Small intestine (tissue), 7 donors: ENCODE data around the gene FARS2. TPM values are rescaled to one million over a fixed set of nuclear protein-coding genes. Genes with fewer than 3 reads are reported as not detected.
A peak's percentile ranks its signal among the peaks of the same experiment; 100 is the strongest.
"Not testable (repeated sequence)": the region's sequence is repeated elsewhere in the genome, so short reads cannot be mapped to it uniquely, and the experiment has no call there.

Experiments used
- DNase-seq, 2 donors: peaks; one replicate each; pipeline versions ENCODE4 v3.0.0 to v3.0.0-alpha.2; 2013
- FAIRE-seq: peaks from 2 replicates; lab custom pipeline; 2012; peaks lifted over from hg19 to GRCh38; lab: Jason Lieb, UNC
- H3K27ac ChIP-seq, 3 donors: one replicate each; pipeline ENCODE4 v1.5.1; 2013; ENCODE audit warnings: low read length in 2 of 3, mild to moderate bottlenecking in 2 of 3, control low read depth in 1 of 3, inconsistent platforms in 1 of 3, low read depth in 1 of 3, moderate library complexity in 1 of 3
- H3K27me3 ChIP-seq, 3 donors: one replicate each; pipeline ENCODE4 v1.6.1; 2013; ENCODE audit warnings: low read length in 3 of 3, inconsistent platforms in 1 of 3; ENCODE audit not compliant: control insufficient read depth in 3 of 3, insufficient read depth in 3 of 3
- H3K36me3 ChIP-seq, 3 donors: one replicate each; pipeline ENCODE4 v1.6.1; 2013; ENCODE audit warnings: low read length in 3 of 3, inconsistent platforms in 1 of 3, low read depth in 1 of 3, mild to moderate bottlenecking in 1 of 3, moderate library complexity in 1 of 3; ENCODE audit not compliant: control insufficient read depth in 3 of 3, insufficient read depth in 2 of 3
- H3K4me1 ChIP-seq, 3 donors: one replicate each; pipeline ENCODE4 v1.6.1; 2013; ENCODE audit warnings: low read length in 2 of 3, inconsistent platforms in 1 of 3, low read depth in 1 of 3, mild to moderate bottlenecking in 1 of 3, moderate library complexity in 1 of 3; ENCODE audit not compliant: control insufficient read depth in 3 of 3, insufficient read depth in 2 of 3
- H3K4me3 ChIP-seq, 3 donors: one replicate each; pipeline ENCODE4 v1.5.1; 2013; ENCODE audit warnings: low read length in 3 of 3, control low read depth in 1 of 3, inconsistent platforms in 1 of 3, low read depth in 1 of 3, mild to moderate bottlenecking in 1 of 3, moderate library complexity in 1 of 3
- H3K9me3 ChIP-seq, 2 donors: one replicate each; pipeline ENCODE4 v1.6.1; 2013; ENCODE audit warnings: low read depth in 1 of 2, low read length in 1 of 2; ENCODE audit not compliant: control insufficient read depth in 2 of 2, insufficient read depth in 1 of 2
- WGBS, 3 donors: extraction: QIAGEN DNeasy Blood & Tissue Kit; methylation state at CpG; one replicate each; pipeline ENCODE4 v1.1.7; 2013; 5-methylcytosine and 5-hydroxymethylcytosine counted together
- polyA plus RNA-seq, 4 donors: library from polyadenylated mRNA; stranded (reverse) in 3 of 4; unstranded in 1 of 4; fragments of 200-250 nt in 3 of 4; fragments of 120-200 nt in 1 of 4; gene quantifications; one replicate each; pipeline versions ENCODE4 v1.2.1 to v1.2.3, GENCODE V29; 2013
- donor health status: healthy with polysubstance abuse.
- donor health status: control.
- donor health status: control.
- donor health status: Bipolar disorder and iron deficiency.
- donor health status: healthy.

FARS2 gene
- polyA plus RNA-seq, 4 donors, result 6.0 to 16.6 (median 11.8) TPM

- H3K4me3 ChIP-seq, result no peak overlapping the region
- FAIRE-seq (no peak), DNase-seq (no peak)
- H3K36me3 ChIP-seq, result peaks cover 0 to 5% (median 0%) of the 10 kb centered on the region in 3 donors
- no peaks in the 10 kb centered on the region for H3K27me3 ChIP-seq
- H3K27ac ChIP-seq, result no peak overlapping the region
- H3K9me3 ChIP-seq, result peaks cover 0 to 14% of the 10 kb centered on the region in 2 donors
- 90 to 96% (median 91%) methylated on average over 4 of the region's 4 CpGs for WGBS, 3 donors
- no peaks in the 10 kb centered on the region for H3K4me1 ChIP-seq
Observed at GRCh38 chr6:5644523-5645185, 383.3 kb downstream of the FARS2 start.

- H3K27me3 ChIP-seq, result no peaks in the 10 kb centered on the region
- FAIRE-seq, result no peak
- H3K36me3 ChIP-seq, result peaks cover 0 to 2% (median 0%) of the 10 kb centered on the region in 3 donors
- WGBS, 3 donors, result 85 to 90% (median 90%) methylated on average over 13 of the region's 13 CpGs
- DNase-seq, result no peak
- H3K9me3 ChIP-seq, result peaks cover 0 to 5% of the 10 kb centered on the region in 2 donors
- no peak overlapping the region for H3K4me3 ChIP-seq
- no peaks in the 10 kb centered on the region for H3K4me1 ChIP-seq
- no peak overlapping the region for H3K27ac ChIP-seq
Observed at GRCh38 chr6:5645328-5646290, 384.3 kb downstream of the FARS2 start.

GRCh38 chr6:5652406-5653137 lies 391.3 kb downstream of the FARS2 start:
- Histone ChIP-seq H3K4me1 (no peaks in the 10 kb centered on the region), H3K36me3 (peaks cover 0 to 7% (median 0%) of the 10 kb centered on the region in 3 donors), H3K27ac (no peak overlapping the region), H3K4me3 (no peak overlapping the region), H3K27me3 (no peaks in the 10 kb centered on the region), H3K9me3 (no peaks in the 10 kb centered on the region)
- DNase-seq, result no peak
- 93 to 94% (median 93%) methylated on average over 17 of the region's 17 CpGs for WGBS, 3 donors
- FAIRE-seq, result no peak

- H3K36me3 ChIP-seq, result peaks cover 0 to 7% (median 0%) of the 10 kb centered on the region in 3 donors
- H3K9me3 ChIP-seq, result no peaks in the 10 kb centered on the region
- DNase-seq (no peak), FAIRE-seq (no peak)
- 94 to 100% (median 97%) methylated on average over 5 of the region's 5 CpGs for WGBS, 3 donors
- H3K27ac ChIP-seq, result no peak overlapping the region
- H3K4me3 ChIP-seq, result no peak overlapping the region
- H3K4me1 ChIP-seq, result no peaks in the 10 kb centered on the region
- no peaks in the 10 kb centered on the region for H3K27me3 ChIP-seq
Observed at GRCh38 chr6:5653801-5654200, 392.5 kb downstream of the FARS2 start.

- H3K4me3 ChIP-seq, result no peak overlapping the region
- H3K27me3 ChIP-seq, result no peaks in the 10 kb centered on the region
- no peaks in the 10 kb centered on the region for H3K4me1 ChIP-seq
- no peak overlapping the region for H3K27ac ChIP-seq
- FAIRE-seq, result no peak
- H3K9me3 ChIP-seq, result no peaks in the 10 kb centered on the region
- peak in 1 of 2 donors; percentile 4 for DNase-seq
- WGBS, 3 donors, result 95 to 97% (median 96%) methylated on average over 3 of the region's 3 CpGs
- peaks cover 0 to 7% (median 0%) of the 10 kb centered on the region in 3 donors for H3K36me3 ChIP-seq
Observed at GRCh38 chr6:5656226-5656625, 394.9 kb downstream of the FARS2 start.

DNA sequence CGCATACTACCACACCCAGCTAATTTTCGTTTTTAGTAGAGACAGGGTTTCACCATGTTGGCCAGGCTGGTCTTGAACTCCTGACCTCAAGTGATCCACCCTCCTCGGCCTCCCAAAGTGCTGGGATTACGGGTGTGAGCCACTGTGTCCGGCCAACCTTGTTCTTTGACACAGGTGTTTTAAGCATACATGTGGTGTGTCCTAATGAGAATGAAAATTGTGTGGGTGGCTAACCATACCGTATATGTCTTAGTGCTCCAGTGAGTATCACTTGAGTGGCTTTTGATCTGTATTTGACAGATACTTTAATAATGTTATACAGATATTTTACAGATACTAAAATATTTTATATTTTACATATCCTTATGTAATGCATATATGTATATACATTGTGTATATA lies 395.4 kb downstream of the FARS2 start:
- not testable (repeated sequence) for H3K4me1 ChIP-seq, FAIRE-seq, H3K27me3 ChIP-seq, DNase-seq, H3K9me3 ChIP-seq, H3K4me3 ChIP-seq, H3K36me3 ChIP-seq, H3K27ac ChIP-seq
- 93 to 95% (median 94%) methylated on average over 6 of the region's 6 CpGs for WGBS, 3 donors

GRCh38 chr6:5657684-5658430 lies 396.5 kb downstream of the FARS2 start:
- peaks cover 0 to 4% (median 0%) of the 10 kb centered on the region in 3 donors for H3K36me3 ChIP-seq
- no peak overlapping the region for H3K27ac ChIP-seq
- DNase-seq (no peak), FAIRE-seq (no peak)
- no peaks in the 10 kb centered on the region for H3K9me3 ChIP-seq
- H3K4me3 ChIP-seq, result no peak overlapping the region
- H3K4me1 ChIP-seq, result no peaks in the 10 kb centered on the region
- 87 to 92% (median 89%) methylated on average over 9 of the region's 9 CpGs for WGBS, 3 donors
- H3K27me3 ChIP-seq, result no peaks in the 10 kb centered on the region
